Adrenal gland (tissue), 5 donors: Measurements from ENCODE around the gene TACR1.

Experiments used
- POLR2A ChIP-seq, 2 donors: fragments of 450-650 bp; IDR thresholded peaks; one replicate each; pipeline ENCODE4 v1.6.1; 2017; ENCODE audit warnings: antibody characterized with exemption in 2 of 2, mild to moderate bottlenecking in 2 of 2, moderate library complexity in 1 of 2
- TF ChIP-seq, protein P1 (sequence below), 6 experiments: fragments of 450-650 bp in 4 of 6; fragments of 200-600 bp in 2 of 6; sonication (generic) in 1 of 6; IDR thresholded peaks; 1 replicate in 5 of 6; 2 replicates in 1 of 6; pipeline versions ENCODE4 v1.5.1 to v1.8.0; 2016 to 2021; ENCODE audit warnings: antibody characterized with exemption in 6 of 6, mild to moderate bottlenecking in 2 of 6, moderate library complexity in 1 of 6
- donor health status: DM: no; HTN: no; CAD: no.

GRCh38 chr2:75157435-75157834 lies 41.9 kb downstream of the TACR1 start:
- TF ChIP-seq, protein P1, sequence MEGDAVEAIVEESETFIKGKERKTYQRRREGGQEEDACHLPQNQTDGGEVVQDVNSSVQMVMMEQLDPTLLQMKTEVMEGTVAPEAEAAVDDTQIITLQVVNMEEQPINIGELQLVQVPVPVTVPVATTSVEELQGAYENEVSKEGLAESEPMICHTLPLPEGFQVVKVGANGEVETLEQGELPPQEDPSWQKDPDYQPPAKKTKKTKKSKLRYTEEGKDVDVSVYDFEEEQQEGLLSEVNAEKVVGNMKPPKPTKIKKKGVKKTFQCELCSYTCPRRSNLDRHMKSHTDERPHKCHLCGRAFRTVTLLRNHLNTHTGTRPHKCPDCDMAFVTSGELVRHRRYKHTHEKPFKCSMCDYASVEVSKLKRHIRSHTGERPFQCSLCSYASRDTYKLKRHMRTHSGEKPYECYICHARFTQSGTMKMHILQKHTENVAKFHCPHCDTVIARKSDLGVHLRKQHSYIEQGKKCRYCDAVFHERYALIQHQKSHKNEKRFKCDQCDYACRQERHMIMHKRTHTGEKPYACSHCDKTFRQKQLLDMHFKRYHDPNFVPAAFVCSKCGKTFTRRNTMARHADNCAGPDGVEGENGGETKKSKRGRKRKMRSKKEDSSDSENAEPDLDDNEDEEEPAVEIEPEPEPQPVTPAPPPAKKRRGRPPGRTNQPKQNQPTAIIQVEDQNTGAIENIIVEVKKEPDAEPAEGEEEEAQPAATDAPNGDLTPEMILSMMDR (IDR thresholded peaks at IDR 0.05), result peak in 3 of 6 experiments; percentile 23 to 39 (median 29)
- TF ChIP-seq POLR2A (IDR thresholded peaks at IDR 0.05), result no peak
